Neuron (in vitro differentiated cells): ENCODE data around the gene DRAM2.
A peak's percentile ranks its signal among the peaks of the same experiment; 100 is the strongest.

Experiments used
- H2AFZ ChIP-seq: one replicate; pipeline ENCODE4 v1.6.1; 2013; ENCODE audit warnings: low read depth, mild to moderate bottlenecking, inconsistent platforms, low read length, moderate library complexity
- H3K27me3 ChIP-seq: one replicate; pipeline ENCODE4 v1.6.1; 2013; ENCODE audit warnings: low read length; ENCODE audit not compliant: insufficient read depth
- H3K36me3 ChIP-seq: one replicate; pipeline ENCODE4 v1.6.1; 2013; ENCODE audit warnings: low read length; ENCODE audit not compliant: insufficient read depth
- H3K4me1 ChIP-seq: one replicate; pipeline ENCODE4 v1.6.1; 2013; ENCODE audit warnings: low read length; ENCODE audit not compliant: insufficient read depth
- H3K4me3 ChIP-seq: 2 replicates; pipeline ENCODE4 v1.5.1; 2013; ENCODE audit warnings: mild to moderate bottlenecking, low read length, moderate library complexity
- H3K9me3 ChIP-seq: one replicate; pipeline ENCODE4 v1.6.1; 2013; ENCODE audit warnings: low read length

The DRAM2 gene

GRCh38 chr1:111139956-111140679 is at the start of gene DRAM2, which contains the start of gene CEPT1:
Gene DRAM2, minus strand, starts transcription at chr1:111140093. Its CDS starts 8,539 bp downstream, at chr1:111131554.
Gene CEPT1, plus strand, starts transcription at chr1:111140223. Its CDS starts 7,492 bp downstream, at chr1:111147715.
- Histone ChIP-seq H3K4me1 (peaks cover 30% of the 10 kb centered on the region), H3K27me3 (no peaks in the 10 kb centered on the region), H2AFZ (peak within 1 kb of the TSS; percentile 98), H3K9me3 (no peaks in the 10 kb centered on the region), H3K36me3 (peaks cover 13% of the 10 kb centered on the region), H3K4me3 (peak within 1 kb of the TSS; percentile 97)

GRCh38 chr1:111184663-111185062 is 44.8 kb upstream of the DRAM2 start:
- Histone ChIP-seq H3K9me3 (peaks cover 3% of the 10 kb centered on the region), H3K36me3 (peaks cover 57% of the 10 kb centered on the region), H3K4me3 (no peak overlapping the region), H3K27me3 (no peaks in the 10 kb centered on the region), H2AFZ (no peak overlapping the region), H3K4me1 (no peaks in the 10 kb centered on the region)

GRCh38 chr1:111183308-111184069 is 43.6 kb upstream of the DRAM2 start:
- Histone ChIP-seq H3K4me1 (no peaks in the 10 kb centered on the region), H3K36me3 (peaks cover 60% of the 10 kb centered on the region)

GRCh38 chr1:111182052-111182451 is 42.2 kb upstream of the DRAM2 start:
- Histone ChIP-seq H2AFZ (no peak overlapping the region), H3K4me1 (no peaks in the 10 kb centered on the region), H3K9me3 (no peaks in the 10 kb centered on the region), H3K36me3 (peaks cover 58% of the 10 kb centered on the region), H3K4me3 (no peak overlapping the region), H3K27me3 (no peaks in the 10 kb centered on the region)

More at GRCh38 chr1:111183308-111184069, 43.6 kb upstream of the DRAM2 start:
- H3K4me3 ChIP-seq, result no peak overlapping the region
- H2AFZ ChIP-seq, result no peak overlapping the region
- peaks cover 3% of the 10 kb centered on the region for H3K9me3 ChIP-seq
- no peaks in the 10 kb centered on the region for H3K27me3 ChIP-seq

GRCh38 chr1:111179968-111180533 is 40.2 kb upstream of the DRAM2 start:
- H3K4me3 ChIP-seq, result no peak overlapping the region
- H3K27me3 ChIP-seq, result no peaks in the 10 kb centered on the region
- no peak overlapping the region for H2AFZ ChIP-seq
- H3K36me3 ChIP-seq, result peaks cover 45% of the 10 kb centered on the region
- no peaks in the 10 kb centered on the region for H3K9me3 ChIP-seq
- no peaks in the 10 kb centered on the region for H3K4me1 ChIP-seq

GRCh38 chr1:111176678-111177077 is 36.8 kb upstream of the DRAM2 start:
- Histone ChIP-seq H2AFZ (no peak overlapping the region), H3K4me1 (no peaks in the 10 kb centered on the region), H3K4me3 (no peak overlapping the region), H3K9me3 (no peaks in the 10 kb centered on the region), H3K36me3 (peaks cover 31% of the 10 kb centered on the region), H3K27me3 (no peaks in the 10 kb centered on the region)

- no peaks in the 10 kb centered on the region for H3K9me3 ChIP-seq
- H3K4me1 ChIP-seq, result no peaks in the 10 kb centered on the region
- no peak overlapping the region for H2AFZ ChIP-seq
- H3K36me3 ChIP-seq, result peaks cover 31% of the 10 kb centered on the region
- H3K4me3 ChIP-seq, result no peak overlapping the region
- no peaks in the 10 kb centered on the region for H3K27me3 ChIP-seq
Measured at GRCh38 chr1:111175349-111175748, 35.5 kb upstream of the DRAM2 start.

- no peaks in the 10 kb centered on the region for H3K4me1 ChIP-seq
- H3K36me3 ChIP-seq, result peaks cover 31% of the 10 kb centered on the region
- H3K9me3 ChIP-seq, result no peaks in the 10 kb centered on the region
- H3K4me3 ChIP-seq, result no peak overlapping the region
- H2AFZ ChIP-seq, result no peak overlapping the region
- no peaks in the 10 kb centered on the region for H3K27me3 ChIP-seq
Measured at GRCh38 chr1:111174070-111174469, 34.2 kb upstream of the DRAM2 start.

- Histone ChIP-seq H2AFZ (no peak overlapping the region), H3K4me3 (no peak overlapping the region), H3K4me1 (no peaks in the 10 kb centered on the region), H3K9me3 (no peaks in the 10 kb centered on the region), H3K36me3 (peaks cover 28% of the 10 kb centered on the region), H3K27me3 (no peaks in the 10 kb centered on the region)
Measured at GRCh38 chr1:111172463-111172862, 32.6 kb upstream of the DRAM2 start.

GRCh38 chr1:111164151-111164550 is 24.3 kb upstream of the DRAM2 start:
- Histone ChIP-seq H3K4me3 (no peak overlapping the region), H2AFZ (no peak overlapping the region), H3K27me3 (no peaks in the 10 kb centered on the region), H3K4me1 (no peaks in the 10 kb centered on the region), H3K36me3 (peaks cover 26% of the 10 kb centered on the region), H3K9me3 (no peaks in the 10 kb centered on the region)

- no peak overlapping the region for H3K4me3 ChIP-seq
- peaks cover 26% of the 10 kb centered on the region for H3K36me3 ChIP-seq
- no peaks in the 10 kb centered on the region for H3K27me3 ChIP-seq
- H2AFZ ChIP-seq, result no peak overlapping the region
- no peaks in the 10 kb centered on the region for H3K9me3 ChIP-seq
- no peaks in the 10 kb centered on the region for H3K4me1 ChIP-seq
Measured at GRCh38 chr1:111163363-111163762, 23.5 kb upstream of the DRAM2 start.

- Histone ChIP-seq H2AFZ (no peak overlapping the region), H3K4me1 (no peaks in the 10 kb centered on the region), H3K9me3 (no peaks in the 10 kb centered on the region), H3K4me3 (no peak overlapping the region), H3K36me3 (peaks cover 17% of the 10 kb centered on the region), H3K27me3 (no peaks in the 10 kb centered on the region)
Measured at GRCh38 chr1:111162488-111162880, 22.6 kb upstream of the DRAM2 start.

- Histone ChIP-seq H3K36me3 (peaks cover 16% of the 10 kb centered on the region), H2AFZ (no peak overlapping the region), H3K27me3 (no peaks in the 10 kb centered on the region), H3K4me3 (no peak overlapping the region), H3K4me1 (no peaks in the 10 kb centered on the region), H3K9me3 (no peaks in the 10 kb centered on the region)
Measured at GRCh38 chr1:111161843-111162487, 22.1 kb upstream of the DRAM2 start.
